ENCODE results near the gene RAB3D. TPM values are rescaled to one million over a fixed set of nuclear protein-coding genes. Genes with fewer than 3 reads are reported as not detected.
"Not testable (repeated sequence)": the region's sequence is repeated elsewhere in the genome, so short reads cannot be mapped to it uniquely, and the experiment has no call there.

The RAB3D gene
- total RNA-seq (2014; rRNA removed; shearing (Covaris generic)) = 0.86 and 1.2 TPM in 2 replicates

- DNase-seq (ENCODE audit: low read depth) = peak; percentile 84
Observed at GRCh38 chr19:11339254-11340098, at the start of gene RAB3D. Gene RAB3D (minus strand): TSS chr19:11339657. CDS start chr19:11337399, 2,258 bp downstream.

GRCh38 chr19:11387162-11388034 is 47.9 kb upstream of the RAB3D start:
- DNase-seq (ENCODE audit: low read depth) = no peak

- DNase-seq (ENCODE audit: low read depth) = no peak
Observed at GRCh38 chr19:11384778-11385129, 45.3 kb upstream of the RAB3D start.

GRCh38 chr19:11383706-11384048 is 44.2 kb upstream of the RAB3D start:
- no peak for DNase-seq (ENCODE audit: low read depth)

- peak; percentile 69 for DNase-seq (ENCODE audit: low read depth)
Observed at GRCh38 chr19:11382898-11383705, 43.6 kb upstream of the RAB3D start.

- DNase-seq (ENCODE audit: low read depth) = peak; percentile 97
Observed at GRCh38 chr19:11380653-11381537, 41.4 kb upstream of the RAB3D start.

- DNase-seq (ENCODE audit: low read depth) = no peak
Observed at GRCh38 chr19:11379857-11380350, 40.4 kb upstream of the RAB3D start.

DNA sequence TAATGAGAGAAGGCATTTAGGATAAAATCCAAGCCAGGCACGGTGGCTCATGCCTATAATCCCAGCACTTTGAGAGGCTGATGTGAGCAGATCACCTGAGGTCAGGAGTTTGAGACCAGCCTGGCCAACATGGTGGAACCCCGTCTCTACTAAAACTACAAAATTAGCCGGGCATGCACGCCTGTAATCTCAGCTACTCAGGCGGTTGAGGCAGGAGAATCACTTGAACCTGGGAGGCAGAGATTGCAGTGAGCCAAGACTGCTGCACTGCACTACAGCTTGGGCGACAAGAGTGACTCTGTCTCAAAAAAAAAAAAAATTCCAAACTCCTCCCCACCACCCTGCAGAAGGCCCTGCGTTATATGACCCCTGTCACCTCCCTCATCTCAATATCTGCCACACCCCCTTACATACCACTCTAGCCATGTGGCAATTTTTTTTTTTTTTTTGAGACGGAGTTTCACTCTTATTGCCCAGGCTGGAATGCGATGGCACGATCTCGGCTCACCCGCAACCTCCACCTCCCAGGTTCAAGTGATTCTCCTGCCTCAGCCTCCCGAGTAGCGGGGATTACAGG is 39.9 kb upstream of the RAB3D start:
- not testable (repeated sequence) for DNase-seq (ENCODE audit: low read depth)

DNA sequence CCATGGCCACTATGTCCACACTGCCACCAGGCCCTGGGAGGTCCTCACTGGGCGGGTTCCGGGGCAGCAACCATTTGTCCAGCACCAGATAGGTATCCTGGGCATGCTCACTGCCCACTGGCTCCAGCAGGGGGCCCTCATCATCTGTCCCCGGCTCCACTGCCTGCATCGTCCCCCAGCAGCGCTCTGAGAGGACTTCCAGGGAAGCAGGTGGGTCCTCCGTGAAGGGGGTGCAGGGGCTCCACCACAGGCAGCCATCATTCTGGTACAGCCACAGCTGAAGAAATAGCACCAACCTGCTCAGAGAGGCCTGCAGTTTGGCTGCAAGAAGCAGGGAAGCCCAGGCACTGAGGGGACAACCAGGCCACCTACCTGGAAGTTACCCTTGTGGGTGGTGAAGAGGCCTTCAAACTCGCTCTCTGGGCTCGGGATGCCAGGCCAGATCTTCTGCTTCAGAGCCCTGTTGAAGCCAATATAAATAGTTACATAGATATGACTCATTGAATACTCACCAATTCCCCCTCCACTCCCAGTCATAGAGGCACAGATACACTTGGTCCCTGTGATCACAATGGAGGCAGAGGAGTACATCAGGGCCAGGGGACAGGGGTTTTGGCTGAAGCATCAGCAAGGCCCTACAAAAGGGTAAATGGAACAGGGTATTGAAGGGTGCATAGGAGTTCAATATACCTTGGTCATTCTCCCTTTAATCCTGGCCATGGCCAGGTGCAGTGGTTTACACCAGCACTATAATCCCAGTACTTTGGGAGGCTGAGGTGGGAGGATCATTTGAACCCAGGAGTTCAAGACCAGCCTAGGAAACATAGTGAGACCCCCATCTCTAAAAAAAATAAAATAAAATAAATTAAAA is 39.1 kb upstream of the RAB3D start:
- peak; percentile 86 for DNase-seq (ENCODE audit: low read depth)

DNA sequence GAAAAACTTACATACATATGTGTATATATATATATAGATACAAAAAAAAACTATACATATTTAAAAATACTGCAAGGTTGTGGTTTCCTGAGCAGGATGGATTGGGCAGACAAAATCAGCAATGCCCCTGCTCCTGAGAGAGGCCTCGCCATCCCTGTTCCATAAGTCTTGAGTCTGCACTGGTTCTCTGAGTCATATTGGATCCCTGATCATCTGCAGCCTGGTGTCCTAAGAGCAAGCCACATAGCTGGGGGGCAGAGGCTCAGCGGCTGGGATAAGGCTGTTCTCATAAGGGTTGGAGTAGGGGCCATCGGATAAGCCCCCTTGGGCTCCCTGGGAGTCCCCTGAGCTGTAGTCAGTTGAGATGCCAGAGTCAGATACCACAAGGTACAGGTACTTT is 38.3 kb upstream of the RAB3D start:
- no peak for DNase-seq (ENCODE audit: low read depth)

- DNase-seq (ENCODE audit: low read depth) = peak; percentile 84
Observed at GRCh38 chr19:11377237-11377636, 37.8 kb upstream of the RAB3D start.

DNA sequence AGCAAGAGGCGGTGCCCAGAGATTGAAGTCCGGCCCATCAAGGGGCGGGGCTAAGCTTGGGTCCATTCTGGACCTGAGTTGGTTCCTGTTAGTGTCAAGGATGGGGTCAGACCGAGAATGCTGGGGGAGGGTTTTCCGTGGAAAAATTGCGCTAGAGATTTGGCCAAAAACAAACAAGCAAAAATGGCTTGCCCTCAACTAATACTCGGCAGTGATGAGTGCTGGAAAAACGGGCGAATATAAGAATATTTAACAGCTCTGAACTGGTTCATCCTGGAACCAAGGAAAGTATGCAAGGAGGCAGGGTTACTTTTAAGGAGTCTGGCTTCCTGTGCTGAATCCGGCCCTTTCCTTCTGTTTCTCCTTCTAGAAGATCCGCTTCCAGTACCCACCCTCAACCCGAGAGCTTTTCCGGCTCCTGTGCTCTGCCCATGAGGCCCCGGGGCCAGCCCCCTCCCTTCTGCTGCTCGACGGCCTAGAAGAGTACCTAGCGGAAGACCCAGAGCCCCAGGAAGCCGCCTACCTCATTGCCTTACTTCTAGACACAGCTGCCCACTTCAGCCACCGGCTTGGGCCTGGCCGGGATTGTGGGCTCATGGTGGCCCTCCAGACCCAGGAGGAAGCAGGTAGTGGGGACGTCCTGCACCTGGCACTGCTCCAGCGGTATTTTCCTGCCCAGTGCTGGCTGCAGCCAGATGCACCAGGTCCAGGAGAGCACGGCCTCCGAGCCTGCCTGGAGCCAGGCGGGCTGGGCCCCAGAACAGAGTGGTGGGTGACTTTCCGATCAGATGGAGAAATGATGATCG is 35.9 kb upstream of the RAB3D start:
- no peak for DNase-seq (ENCODE audit: low read depth)

DNA sequence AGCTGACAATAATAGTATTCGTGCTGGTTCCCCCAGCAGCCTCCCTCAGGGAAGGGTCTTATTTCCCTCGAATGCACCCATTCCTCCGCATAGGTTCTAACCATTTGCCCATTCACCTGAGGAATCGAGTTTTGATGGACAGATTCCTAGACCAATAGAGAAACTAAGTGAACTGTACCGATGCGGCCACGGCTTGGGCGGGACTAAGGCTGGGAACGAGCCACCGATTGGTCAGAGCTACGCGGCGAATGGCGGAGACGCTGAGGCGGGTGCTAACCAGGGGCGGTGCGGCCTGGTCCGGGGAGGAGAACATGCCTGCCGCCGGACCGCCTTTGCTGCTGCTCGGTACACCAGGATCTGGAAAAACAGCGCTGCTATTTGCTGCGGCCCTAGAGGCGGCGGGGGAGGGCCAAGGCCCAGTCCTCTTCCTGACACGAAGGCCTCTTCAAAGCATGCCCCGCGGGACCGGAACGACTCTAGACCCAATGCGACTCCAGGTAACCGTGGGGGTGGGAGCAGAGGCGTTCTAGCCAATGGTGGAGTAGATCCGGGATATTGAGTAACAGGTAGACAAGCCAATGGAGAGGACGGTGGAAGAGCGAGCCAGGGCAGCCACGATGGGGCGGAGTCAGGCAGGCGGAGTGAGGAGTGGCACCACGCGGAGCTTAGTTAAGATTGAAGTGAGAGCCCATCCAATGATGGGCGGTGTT is 35.1 kb upstream of the RAB3D start, which contains the start of gene SWSAP1:
SWSAP1 (plus strand) TSS at position 234 of the 710 bp plus-strand sequence; CDS start at position 249, 15 bp downstream.
- peak; percentile 100 for DNase-seq (ENCODE audit: low read depth)

DNA sequence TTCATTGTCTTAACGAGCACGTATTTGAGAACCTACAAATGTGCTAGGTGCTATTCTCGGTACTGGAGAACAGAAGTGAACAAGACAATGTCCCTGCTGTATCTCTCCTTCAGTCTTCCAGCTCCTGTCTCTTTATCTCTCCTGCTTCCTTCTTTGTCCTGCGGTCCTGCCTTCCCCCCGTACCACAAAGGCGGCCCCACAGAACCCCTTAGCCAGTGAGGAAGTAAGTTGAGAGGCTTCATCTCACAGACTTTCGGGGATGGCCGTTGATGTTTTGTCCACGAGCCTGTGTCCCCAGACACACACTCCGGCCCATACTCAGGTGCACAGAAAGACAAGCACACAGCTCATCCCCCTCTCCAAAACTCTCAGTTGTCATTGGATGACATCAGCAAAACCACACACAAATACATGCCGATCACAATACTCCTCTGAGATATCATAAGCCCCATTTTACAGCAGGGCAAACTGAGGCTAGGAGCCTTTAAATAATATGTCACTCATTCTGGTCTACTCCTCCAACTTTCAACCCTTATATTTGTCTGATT is 34.5 kb upstream of the RAB3D start:
- DNase-seq (ENCODE audit: low read depth) = no peak

- DNase-seq (ENCODE audit: low read depth) = peak; percentile 65
Observed at GRCh38 chr19:11373166-11373884, 33.9 kb upstream of the RAB3D start.

DNA sequence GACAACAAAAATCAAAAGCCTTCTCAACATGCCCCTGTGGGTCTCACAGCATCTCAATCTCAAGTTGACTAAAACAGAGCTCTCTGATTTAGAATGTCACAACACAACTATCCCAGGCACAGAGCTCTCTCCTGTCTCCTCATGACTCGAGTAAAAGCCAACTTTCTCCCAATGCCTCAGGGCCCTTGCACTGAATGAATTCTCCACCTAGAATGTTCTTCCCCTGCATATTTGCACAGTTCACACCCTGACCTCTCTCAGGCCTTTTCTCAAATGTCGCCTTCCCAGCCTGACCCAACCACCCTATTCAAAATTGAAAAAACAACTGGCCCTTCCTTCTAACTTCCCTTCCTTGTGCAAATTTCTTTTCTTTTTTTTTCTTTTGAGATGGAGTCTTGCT is 31.3 kb upstream of the RAB3D start:
- DNase-seq (ENCODE audit: low read depth) = no peak

DNA sequence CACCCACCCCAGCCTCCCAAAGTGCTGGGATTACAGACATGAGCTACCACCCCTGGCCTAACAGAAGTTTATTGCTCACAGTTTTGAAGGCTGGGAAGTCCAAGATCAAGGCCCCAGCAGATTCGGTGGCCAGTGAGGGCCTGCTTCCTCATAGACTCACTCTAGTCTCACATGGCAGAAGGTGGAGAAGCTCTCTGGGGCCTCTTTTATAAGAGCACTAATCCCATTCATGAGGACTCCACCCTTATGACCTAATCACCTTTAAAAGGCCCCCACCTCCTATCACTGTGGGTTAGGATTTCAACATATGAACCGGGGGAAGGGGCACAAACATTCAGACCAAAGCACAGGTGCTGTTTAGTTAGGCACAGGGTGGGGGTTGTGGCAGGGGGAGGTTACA is 28.1 kb upstream of the RAB3D start:
- no peak for DNase-seq (ENCODE audit: low read depth)
